Tongue (tissue), 2 donors: ENCODE data around the gene MON2. TPM values are rescaled to one million over a fixed set of nuclear protein-coding genes. Genes with fewer than 3 reads are reported as not detected.

Experiments
- DNase-seq: peaks from one replicate; pipeline ENCODE4 v3.0.0-alpha.2; 2015
- total RNA-seq: library from RNA; depleted of rRNA; stranded (reverse); fragments of >200 nt; gene quantifications from one replicate; pipeline ENCODE4 v1.2.3, GENCODE V29; 2014

The MON2 gene
- total RNA-seq, 1 donor from 2014 or later: 108 TPM

- DNase-seq: no peak
Measured at GRCh38 chr12:62613081-62613480, 146.5 kb downstream of the MON2 start.

DNA sequence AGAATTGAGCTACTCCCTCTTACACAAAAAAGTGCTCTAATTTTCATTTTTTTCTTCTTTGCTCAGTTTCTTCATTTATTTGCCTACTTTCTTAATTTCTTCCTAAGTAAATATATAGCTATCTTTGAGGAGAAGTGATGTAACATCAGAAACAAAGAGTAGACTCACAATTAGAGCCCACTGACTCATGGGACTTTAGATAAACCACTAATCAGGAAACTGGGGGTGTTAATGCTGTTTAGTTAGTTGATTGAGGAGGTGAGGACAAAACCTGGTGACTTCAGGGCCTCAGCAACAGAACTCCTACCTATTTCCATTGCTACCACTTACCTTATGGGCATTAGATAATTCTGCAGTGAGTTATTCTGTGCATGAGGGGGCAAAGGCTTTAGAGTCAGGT lies 151.7 kb downstream of the MON2 start:
- DNase-seq: no peak

GRCh38 chr12:62618930-62619329 lies 152.3 kb downstream of the MON2 start:
- no peak for DNase-seq

GRCh38 chr12:62621101-62621638 lies 154.5 kb downstream of the MON2 start:
- no peak for DNase-seq

GRCh38 chr12:62622177-62622576 lies 155.6 kb downstream of the MON2 start:
- no peak for DNase-seq

- no peak for DNase-seq
Measured at GRCh38 chr12:62625228-62625627, 158.6 kb downstream of the MON2 start.

DNA sequence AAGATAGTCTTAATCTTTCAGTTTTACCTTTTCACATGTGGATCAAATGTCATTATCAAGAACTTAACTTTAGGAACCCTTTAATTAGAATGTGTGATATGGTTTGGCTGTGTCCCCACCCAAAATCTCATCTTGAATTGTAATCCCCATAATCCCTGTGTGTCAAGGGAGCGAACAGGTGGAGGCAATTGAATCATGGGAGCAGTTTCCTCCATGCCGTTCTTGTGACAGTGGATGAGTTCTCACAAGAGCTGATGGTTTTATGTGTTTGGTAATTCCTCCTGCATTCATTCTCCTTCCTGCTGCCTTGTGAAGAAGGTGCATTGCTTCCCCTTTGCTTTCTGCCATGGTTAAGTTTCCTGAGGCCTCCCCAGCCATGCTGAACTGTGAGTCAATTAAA lies 160.6 kb downstream of the MON2 start:
- no peak for DNase-seq

GRCh38 chr12:62629413-62629812 lies 162.8 kb downstream of the MON2 start:
- DNase-seq: no peak

DNA sequence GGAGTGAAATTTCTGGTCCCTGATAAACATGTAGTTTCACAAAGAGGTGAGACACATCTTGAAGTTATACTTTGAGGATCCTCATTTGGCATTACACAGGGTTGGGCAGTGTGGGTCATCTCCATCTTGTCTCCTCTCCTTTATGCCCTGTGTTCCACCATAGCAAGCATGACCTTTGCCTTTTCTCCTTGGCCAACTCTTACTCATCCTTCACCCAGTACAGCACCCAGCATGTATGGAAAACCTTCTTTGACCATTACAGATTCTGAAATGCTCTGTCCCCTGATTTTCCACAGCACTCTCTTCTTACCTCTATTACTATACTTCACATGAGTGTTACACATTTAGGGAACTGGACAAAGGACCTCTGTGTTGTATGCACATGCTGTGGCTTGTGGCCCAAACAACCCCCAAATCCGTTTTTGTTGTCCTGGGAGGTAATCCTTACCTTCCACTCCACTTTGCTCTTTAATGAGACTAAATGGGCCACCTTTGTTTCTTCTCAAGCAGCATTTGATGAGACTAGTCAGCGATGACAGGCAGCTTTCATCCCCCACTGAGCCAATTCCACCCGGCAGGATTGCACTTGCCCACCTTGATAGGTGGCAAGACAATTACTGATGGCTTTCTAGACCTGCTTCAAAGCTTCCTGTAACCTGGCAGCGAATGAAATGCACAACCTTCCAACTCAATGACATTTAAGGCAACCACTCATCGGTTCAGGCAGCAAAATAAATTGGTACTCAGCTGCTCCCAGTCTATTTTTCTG lies 163.5 kb downstream of the MON2 start:
- DNase-seq: no peak

DNA sequence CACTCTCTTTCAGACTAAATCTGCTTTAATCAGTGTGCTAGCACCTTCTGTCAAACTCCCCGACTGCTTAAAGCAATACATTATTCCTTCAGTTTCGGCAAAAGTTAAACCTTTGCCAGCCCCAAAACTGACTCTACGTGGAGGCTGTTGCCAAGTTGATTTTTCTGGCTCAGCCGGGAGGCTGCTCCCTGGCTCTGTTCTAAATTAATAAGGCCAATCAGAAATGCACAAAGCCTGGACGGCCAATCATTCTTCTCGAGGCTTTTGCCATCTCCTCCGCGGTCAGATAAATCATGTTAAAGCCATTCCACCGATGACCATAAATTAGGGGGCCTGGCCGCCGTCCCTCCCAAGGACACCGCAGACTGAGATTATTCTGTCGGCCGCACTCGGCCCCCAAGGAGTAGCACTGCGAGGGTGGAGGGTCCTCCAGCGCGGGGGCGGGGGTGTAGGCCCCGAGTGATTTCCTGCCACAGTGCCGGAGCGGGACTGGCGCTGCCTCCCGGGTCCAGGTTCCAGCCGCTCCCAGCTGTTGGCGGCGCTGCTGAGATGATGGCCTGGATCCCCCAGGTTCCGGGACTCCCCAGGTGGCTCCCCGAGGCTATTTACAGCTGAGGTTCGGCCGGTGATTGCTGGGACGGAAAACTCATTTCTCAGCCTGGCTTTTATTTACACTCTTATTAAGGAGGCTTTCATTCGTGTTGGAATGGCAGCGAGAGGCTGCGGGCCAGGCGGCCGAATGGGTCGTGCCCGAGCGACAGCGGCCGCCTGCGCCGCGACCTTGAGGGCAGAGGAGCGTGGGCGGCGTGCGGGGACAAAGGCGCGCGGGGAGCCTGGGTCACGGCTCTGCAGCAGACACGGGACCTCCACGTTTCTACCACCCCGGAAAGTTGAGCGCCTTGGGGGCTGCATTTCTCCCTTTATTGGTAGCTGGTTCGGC lies 165.1 kb downstream of the MON2 start:
- DNase-seq: peak; percentile 87

DNA sequence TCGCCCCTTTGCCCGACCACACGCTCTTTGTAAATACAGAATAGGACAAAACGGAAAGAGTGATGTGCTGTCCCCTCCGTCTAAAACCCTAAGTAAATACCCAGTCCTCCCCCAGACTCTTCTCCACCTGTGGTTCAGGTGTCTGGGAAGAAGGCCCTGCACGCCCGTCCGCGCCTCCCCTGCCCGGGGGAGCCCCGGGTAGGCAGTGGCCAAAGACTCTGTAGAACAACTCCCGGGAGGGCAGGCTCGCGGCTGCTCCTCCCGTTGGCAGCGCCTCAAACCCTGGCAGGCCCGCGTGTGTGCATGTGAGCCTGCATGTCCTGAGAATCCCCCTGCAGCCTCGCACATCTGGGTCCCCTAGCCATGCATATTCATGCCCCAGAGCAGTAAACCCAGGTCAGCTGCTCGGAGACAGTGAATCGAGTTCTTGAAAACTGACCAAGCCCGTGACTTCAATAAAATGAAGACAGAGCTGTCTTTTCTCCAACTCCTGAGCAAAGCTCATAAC lies 165.8 kb downstream of the MON2 start:
- DNase-seq: peak; percentile 86

DNA sequence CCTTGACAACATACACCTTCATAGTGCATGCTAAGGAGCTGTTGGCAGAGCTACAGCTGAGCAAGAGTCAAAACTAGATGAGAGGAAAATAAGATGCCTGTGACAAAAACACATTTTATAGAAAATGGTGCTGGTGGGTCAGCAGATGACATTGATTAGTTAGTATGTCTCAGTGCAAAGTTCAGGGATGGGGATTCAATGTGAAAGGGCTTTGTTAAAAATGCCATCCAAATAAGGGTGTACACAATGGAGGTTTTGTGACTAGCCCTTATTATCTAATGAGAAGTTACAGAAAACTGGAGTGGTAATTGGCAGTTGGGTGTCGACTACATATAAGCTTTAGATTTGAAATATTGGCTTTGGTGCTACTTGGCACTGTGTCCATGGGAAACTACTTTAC lies 169.0 kb downstream of the MON2 start:
- DNase-seq: no peak

- DNase-seq: no peak
Measured at GRCh38 chr12:62637679-62638078, 171.1 kb downstream of the MON2 start.

DNA sequence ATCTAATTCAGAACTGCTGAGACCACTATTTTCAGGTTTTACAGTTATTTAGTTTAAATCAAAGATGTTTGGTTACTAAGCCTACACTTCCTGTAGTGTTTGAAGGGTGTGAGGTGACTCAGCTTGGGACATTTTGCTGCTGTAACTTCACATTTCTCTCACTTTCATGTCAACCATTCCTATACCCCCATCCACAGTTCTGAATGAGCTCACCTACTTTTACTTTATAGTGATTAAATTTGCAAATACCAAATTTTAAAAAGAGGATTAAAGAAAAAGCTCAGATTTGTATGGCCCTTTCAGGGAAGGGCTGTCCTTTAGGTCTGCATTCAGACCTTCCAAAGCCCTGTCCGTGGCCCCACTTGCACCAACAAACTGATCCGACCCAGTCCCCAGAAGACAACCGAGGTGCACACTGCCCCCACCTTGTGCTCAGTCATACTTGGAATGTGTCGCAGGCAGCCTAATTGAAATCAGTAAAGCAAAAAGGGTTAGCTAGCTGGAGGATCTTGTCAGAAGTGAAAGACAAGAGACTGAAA lies 174.4 kb downstream of the MON2 start:
- DNase-seq: no peak

- no peak for DNase-seq
Measured at GRCh38 chr12:62642486-62642885, 175.9 kb downstream of the MON2 start.

- DNase-seq: no peak
Measured at GRCh38 chr12:62643486-62643885, 176.9 kb downstream of the MON2 start.

GRCh38 chr12:62646566-62646965 lies 179.9 kb downstream of the MON2 start:
- DNase-seq: no peak

DNA sequence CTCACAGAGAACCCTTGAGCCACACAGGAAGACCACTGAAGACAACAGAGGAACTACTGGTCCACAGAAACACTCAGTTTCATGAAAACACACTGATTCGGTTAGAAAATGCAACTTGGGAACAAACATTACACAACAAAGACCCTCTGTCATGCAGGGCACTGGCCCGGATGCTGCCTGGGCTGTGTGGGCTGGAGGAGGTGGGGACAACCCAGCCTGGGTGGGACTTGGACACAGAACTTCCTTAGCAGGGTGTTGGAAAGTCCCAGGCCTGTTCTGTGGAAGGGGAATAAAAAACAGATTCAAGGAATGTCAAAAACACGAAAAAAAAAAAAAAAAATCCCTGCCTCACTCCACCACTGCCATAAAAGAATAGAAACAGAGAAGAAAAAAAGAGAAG lies 181.0 kb downstream of the MON2 start:
- no peak for DNase-seq

DNA sequence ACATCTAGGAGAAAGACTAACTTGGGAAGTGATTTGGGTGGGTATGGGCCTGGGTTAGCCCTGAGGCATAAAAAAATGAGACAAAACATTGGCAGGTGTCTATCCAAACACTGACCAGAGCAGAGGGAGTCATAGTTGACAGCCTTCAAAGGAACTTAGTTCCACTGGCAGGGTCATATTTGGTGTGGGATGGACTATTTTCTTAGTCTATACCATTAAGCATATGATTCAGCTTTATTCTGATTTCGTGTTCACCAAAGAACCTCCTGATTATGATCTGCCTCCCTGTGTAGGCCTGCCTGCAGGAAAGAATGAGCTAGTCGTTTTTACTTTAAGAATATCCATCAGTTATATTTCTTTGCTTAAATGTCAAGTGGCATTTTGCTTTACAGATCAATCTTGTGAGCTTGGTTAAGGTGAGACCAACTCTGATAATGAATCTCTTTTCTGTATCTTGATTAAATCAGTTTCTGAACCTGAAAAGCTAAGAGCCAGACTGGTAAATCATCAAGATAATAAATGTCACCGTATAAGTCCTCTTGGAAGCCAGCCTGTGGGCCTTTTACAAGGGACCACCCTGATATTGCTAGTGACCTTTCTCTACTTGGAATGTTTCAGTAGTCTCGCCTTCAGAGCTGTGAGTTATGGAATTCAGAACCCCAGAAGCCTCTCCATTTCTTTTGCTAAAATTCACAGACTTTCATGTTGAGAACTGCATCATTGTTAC lies 182.9 kb downstream of the MON2 start:
- DNase-seq: no peak
